ENCODE measurements around the gene AP1S3. TPM values are rescaled to one million over a fixed set of nuclear protein-coding genes. Genes with fewer than 3 reads are reported as not detected.
"Not testable (repeated sequence)": the region's sequence is repeated elsewhere in the genome, so short reads cannot be mapped to it uniquely, and the experiment has no call there.

Gene AP1S3
- total and polyA plus RNA-seq, 8 donors, result 1.9 to 8.5 (median 3.8) TPM

GRCh38 chr2:223880796-223881195, 43.4 kb upstream of the AP1S3 start:
- Histone ChIP-seq H3K27me3 (no peaks in the 10 kb centered on the region), H3K4me3 (no peak overlapping the region), H3K27ac (no peak overlapping the region), H3K4me1 (no peaks in the 10 kb centered on the region), H3K36me3 (peaks cover 0 to 61% (median 11%) of the 10 kb centered on the region in 3 donors), H3K9me3 (no peaks in the 10 kb centered on the region)
- ATAC-seq, result no peak
- TF ChIP-seq CTCF (IDR thresholded peaks at IDR 0.05), result no peak
- intact Hi-C loops (cut with DNase I), result no loop called here
- no peak for DNase-seq
- FAIRE-seq, result no peak
- WGBS, 2 donors, result 80 to 82% methylated on average over 4 of the region's 4 CpGs

GRCh38 chr2:223877721-223878410, 40.5 kb upstream of the AP1S3 start:
- Histone ChIP-seq H3K4me3 (no peak overlapping the region), H3K27me3 (no peaks in the 10 kb centered on the region), H3K36me3 (peaks cover 0 to 44% (median 11%) of the 10 kb centered on the region in 3 donors), H3K4me1 (no peaks in the 10 kb centered on the region), H3K9me3 (no peaks in the 10 kb centered on the region), H3K27ac (no peak overlapping the region)
- 88 to 95% methylated on average over 6 of the region's 6 CpGs for WGBS, 2 donors
- DNase-seq, result no peak
- FAIRE-seq, result no peak
- no peak for TF ChIP-seq CTCF (IDR thresholded peaks at IDR 0.05)
- no peak for ATAC-seq
- intact Hi-C loops (cut with DNase I), result no loop called here

GRCh38 chr2:223873672-223874071, 36.3 kb upstream of the AP1S3 start:
- intact Hi-C loops (cut with DNase I), result no loop called here
- Histone ChIP-seq H3K36me3 (peaks cover 0 to 17% (median 11%) of the 10 kb centered on the region in 3 donors), H3K4me1 (no peaks in the 10 kb centered on the region), H3K27me3 (no peaks in the 10 kb centered on the region), H3K27ac (no peak overlapping the region), H3K9me3 (no peaks in the 10 kb centered on the region), H3K4me3 (no peak overlapping the region)
- no peak for TF ChIP-seq CTCF (IDR thresholded peaks at IDR 0.05)
- ATAC-seq, result no peak
- 97 to 98% methylated on average over 3 of the region's 3 CpGs for WGBS, 2 donors
- no peak for FAIRE-seq
- DNase-seq, result no peak

GRCh38 chr2:223872772-223873171, 35.4 kb upstream of the AP1S3 start:
- intact Hi-C loops (cut with DNase I); ATAC-seq; H3K36me3 ChIP-seq; H3K27ac ChIP-seq; H3K4me3 ChIP-seq; FAIRE-seq; H3K4me1 ChIP-seq; DNase-seq; H3K27me3 ChIP-seq; H3K9me3 ChIP-seq: not testable (repeated sequence)
- WGBS, 2 donors, result 95 to 96% methylated on average over 2 of the region's 2 CpGs

GRCh38 chr2:223871661-223872060, 34.3 kb upstream of the AP1S3 start:
- DNase-seq; H3K4me1 ChIP-seq; FAIRE-seq; H3K27me3 ChIP-seq; H3K4me3 ChIP-seq; ATAC-seq; H3K9me3 ChIP-seq; intact Hi-C loops (cut with DNase I); H3K36me3 ChIP-seq; H3K27ac ChIP-seq: not testable (repeated sequence)
- 95 to 96% methylated on average over 12 of the region's 12 CpGs for WGBS, 2 donors

GRCh38 chr2:223870840-223871611, 33.6 kb upstream of the AP1S3 start:
- no peak overlapping the region for H3K4me3 ChIP-seq
- no peak for FAIRE-seq
- no peak for TF ChIP-seq CTCF (IDR thresholded peaks at IDR 0.05)
- no peaks in the 10 kb centered on the region for H3K9me3 ChIP-seq
- H3K27me3 ChIP-seq, result no peaks in the 10 kb centered on the region
- H3K36me3 ChIP-seq, result no peaks in the 10 kb centered on the region
- intact Hi-C loops (cut with DNase I), result no loop called here
- ATAC-seq, result no peak
- H3K4me1 ChIP-seq, result no peaks in the 10 kb centered on the region
- DNase-seq, result no peak
- WGBS, 2 donors, result 94 to 97% methylated on average over 7 of the region's 7 CpGs
- H3K27ac ChIP-seq, result no peak overlapping the region
